IMR-90 (cell line): Measurements from ENCODE around the gene SLC8A1. TPM values are rescaled to one million over a fixed set of nuclear protein-coding genes. Genes with fewer than 3 reads are reported as not detected.

Experiments
- ATAC-seq: fragments of 200-7000 bp; cut with Tn5 transposase; 2 replicates; pipeline ENCODE4 v1.9.1; 2020; ENCODE audit warnings: low read depth, mild to moderate bottlenecking, moderate library complexity
- BruUV-seq: library from RNA; stranded (reverse); fragments of 400-500 nt; replicated peaks from 2 replicates; lab custom pipeline; 2021; lab: Mats Ljungman, UMichigan
- CTCF ChIA-PET: fragments of 300-600 bp; formaldehyde crosslinking; extraction: SDS; loops from one replicate; lab custom pipeline; 2021; ENCODE audit warnings: antibody characterized with exemption; lab: Yijun Ruan, JAX
- POLR2A ChIA-PET: fragments of 300-600 bp; sonication (Branson Sonifier 250); formaldehyde crosslinking; loops from one replicate; lab custom pipeline; 2022; ENCODE audit warnings: antibody characterized with exemption; ENCODE audit not compliant: unreplicated experiment; lab: Charles Lee
- DNase-seq: peaks from one replicate; pipeline ENCODE4 v3.0.0; 2013
- H2AFZ ChIP-seq: replicated peaks from 2 replicates; pipeline ENCODE3; 2013; ENCODE audit warnings: low read length, mild to moderate bottlenecking; ENCODE audit not compliant: poor library complexity
- H2AK5ac ChIP-seq: 2 replicates; pipeline ENCODE4 v1.6.1; 2013; ENCODE audit warnings: low read depth, low read length, inconsistent platforms
- H2AK9ac ChIP-seq: replicated peaks from 2 replicates; pipeline ENCODE3; 2013; ENCODE audit warnings: mild to moderate bottlenecking, low read depth, low read length, moderate library complexity; ENCODE audit not compliant: poor library complexity
- H2BK120ac ChIP-seq: 2 replicates; pipeline ENCODE4 v1.6.1; 2013; ENCODE audit warnings: low read depth, low read length, inconsistent platforms
- H2BK15ac ChIP-seq: 3 replicates; pipeline ENCODE4 v1.6.1; 2013; ENCODE audit warnings: low read depth, low read length, inconsistent platforms
- H2BK20ac ChIP-seq: 2 replicates; pipeline ENCODE4 v1.6.1; 2013; ENCODE audit warnings: low read depth, mild to moderate bottlenecking, inconsistent platforms, low read length, moderate library complexity
- H2BK5ac ChIP-seq: 2 replicates; pipeline ENCODE4 v1.6.1; 2013; ENCODE audit warnings: mild to moderate bottlenecking, low read depth, low read length, inconsistent platforms; ENCODE audit not compliant: poor library complexity, severe bottlenecking
- H3K14ac ChIP-seq: replicated peaks from 2 replicates; pipeline ENCODE4 v1.6.1; 2013; ENCODE audit warnings: low read depth, low read length, inconsistent platforms
- H3K18ac ChIP-seq: 2 replicates; pipeline ENCODE4 v1.6.1; 2013; ENCODE audit warnings: low read depth, low read length, control low read depth
- H3K23ac ChIP-seq: 2 replicates; pipeline ENCODE4 v1.6.1; 2013; ENCODE audit warnings: low read depth, low read length, inconsistent platforms
- H3K27ac ChIP-seq: 2 replicates; pipeline ENCODE4 v1.5.1; 2013; ENCODE audit warnings: mild to moderate bottlenecking, control low read depth, low read length; ENCODE audit not compliant: insufficient read depth
- H3K27me3 ChIP-seq: 2 replicates; pipeline ENCODE4 v1.6.1; 2013; ENCODE audit warnings: low read length; ENCODE audit not compliant: control insufficient read depth, insufficient read depth
- H3K36me3 ChIP-seq: 2 replicates; pipeline ENCODE4 v1.6.1; 2013; ENCODE audit warnings: low read length, mixed read lengths; ENCODE audit not compliant: control insufficient read depth, insufficient read depth
- H3K4ac ChIP-seq: 2 replicates; pipeline ENCODE4 v1.6.1; 2013; ENCODE audit warnings: low read depth, low read length, inconsistent platforms
- H3K4me1 ChIP-seq: 2 replicates; pipeline ENCODE4 v1.6.1; 2013; ENCODE audit warnings: low read length, mixed read lengths; ENCODE audit not compliant: control insufficient read depth, insufficient read depth
- H3K4me2 ChIP-seq: 2 replicates; pipeline ENCODE4 v1.6.1; 2013; ENCODE audit warnings: low read depth, mild to moderate bottlenecking, control low read depth, low read length, moderate library complexity
- H3K4me3 ChIP-seq: 2 replicates; pipeline ENCODE4 v1.5.1; 2013; ENCODE audit warnings: low read depth, mild to moderate bottlenecking, control low read depth, low read length, moderate library complexity; ENCODE audit not compliant: insufficient read depth
- H3K56ac ChIP-seq: 2 replicates; pipeline ENCODE4 v1.6.1; 2013; ENCODE audit warnings: low read length, inconsistent platforms; ENCODE audit not compliant: insufficient read depth; ENCODE audit errors: extremely low read depth
- H3K79me1 ChIP-seq, 2 experiments: 2 replicates each; pipeline ENCODE4 v1.6.1; 2013; ENCODE audit warnings: low read length in 2 of 2, inconsistent platforms in 1 of 2, low read depth in 1 of 2
- H3K9ac ChIP-seq: 2 replicates; pipeline ENCODE4 v1.6.1; 2013; ENCODE audit warnings: low read depth, low read length, control low read depth
- H3K9me1 ChIP-seq: 2 replicates; pipeline ENCODE4 v1.6.1; 2013; ENCODE audit warnings: low read length, inconsistent platforms; ENCODE audit not compliant: insufficient read depth
- H3K9me3 ChIP-seq: 2 replicates; pipeline ENCODE4 v1.6.1; 2013; ENCODE audit warnings: low read length; ENCODE audit not compliant: control insufficient read depth, insufficient read depth
- H4K20me1 ChIP-seq: 2 replicates; pipeline ENCODE4 v1.6.1; 2013; ENCODE audit warnings: low read length, inconsistent platforms; ENCODE audit not compliant: insufficient read depth
- H4K5ac ChIP-seq: 2 replicates; pipeline ENCODE4 v1.6.1; 2013; ENCODE audit warnings: mild to moderate bottlenecking, low read depth, low read length, control low read depth
- H4K8ac ChIP-seq, 2 experiments: 2 replicates each; pipeline ENCODE4 v1.6.1; 2013; ENCODE audit warnings: low read depth in 2 of 2, low read length in 2 of 2, control low read depth in 1 of 2, inconsistent platforms in 1 of 2
- H4K91ac ChIP-seq: 2 replicates; pipeline ENCODE4 v1.6.1; 2013; ENCODE audit warnings: low read depth, low read length, inconsistent platforms; ENCODE audit not compliant: insufficient read depth
- BHLHE40 ChIP-seq: fragments of 150-350 bp; IDR thresholded peaks from 2 replicates; pipeline ENCODE4 v1.6.1; 2016; ENCODE audit warnings: mild to moderate bottlenecking, low read depth, low read length
- CEBPB ChIP-seq: IDR thresholded peaks from 2 replicates; pipeline ENCODE4 v1.6.1; 2012; ENCODE audit warnings: low read depth, low read length, improper control_type of control experiment
- CHD1 ChIP-seq: IDR thresholded peaks from 2 replicates; pipeline ENCODE4 v1.6.1; 2012; ENCODE audit warnings: low read depth, low read length, improper control_type of control experiment
- CTCF ChIP-seq: conservative IDR thresholded peaks from 2 replicates; pipeline ENCODE4 v1.5.1; 2012; ENCODE audit warnings: mild to moderate bottlenecking, low read depth, low read length, improper control_type of control experiment
- ELK1 ChIP-seq: fragments of 150-350 bp; IDR thresholded peaks from 2 replicates; pipeline ENCODE4 v1.6.1; 2016; ENCODE audit warnings: low read depth, mild to moderate bottlenecking, low read length, moderate library complexity, borderline replicate concordance
- FOS ChIP-seq: fragments of 150-350 bp; IDR thresholded peaks from 2 replicates; pipeline ENCODE4 v1.6.1; 2016; ENCODE audit warnings: low read depth, low read length
- MAFK ChIP-seq: IDR thresholded peaks from 2 replicates; pipeline ENCODE4 v1.6.1; 2012; ENCODE audit warnings: low read depth, low read length, improper control_type of control experiment
- MAZ ChIP-seq: IDR thresholded peaks from 2 replicates; pipeline ENCODE4 v1.6.1; 2012; ENCODE audit warnings: low read depth, mild to moderate bottlenecking, low read length, improper control_type of control experiment, moderate library complexity, borderline replicate concordance
- MXI1 ChIP-seq: IDR thresholded peaks from 2 replicates; pipeline ENCODE4 v1.6.1; 2012; ENCODE audit warnings: low read depth, mild to moderate bottlenecking, low read length, moderate library complexity, borderline replicate concordance
- NFE2L2 ChIP-seq: fragments of 150-350 bp; IDR thresholded peaks from 2 replicates; pipeline ENCODE4 v1.6.1; 2016; ENCODE audit warnings: low read depth, mild to moderate bottlenecking, low read length
- POLR2A ChIP-seq: IDR thresholded peaks from 2 replicates; pipeline ENCODE4 v1.6.1; 2012; ENCODE audit warnings: mild to moderate bottlenecking, low read depth, low read length
- RAD21 ChIP-seq: IDR thresholded peaks from 2 replicates; pipeline ENCODE4 v1.6.1; 2012; ENCODE audit warnings: low read length, improper control_type of control experiment
- RCOR1 ChIP-seq: IDR thresholded peaks from 2 replicates; pipeline ENCODE4 v1.6.1; 2012; ENCODE audit warnings: mild to moderate bottlenecking, low read length, improper control_type of control experiment; ENCODE audit not compliant: insufficient replicate concordance
- RFX5 ChIP-seq: IDR thresholded peaks from 2 replicates; pipeline ENCODE4 v1.8.0; 2012; ENCODE audit warnings: low read depth, mild to moderate bottlenecking, low read length, moderate library complexity
- SMC3 ChIP-seq: fragments of 150-350 bp; IDR thresholded peaks from 2 replicates; pipeline ENCODE4 v1.6.1; 2016; ENCODE audit warnings: low read depth, mild to moderate bottlenecking, antibody characterized with exemption, low read length, moderate library complexity
- USF2 ChIP-seq: fragments of 150-350 bp; IDR thresholded peaks from 2 replicates; pipeline ENCODE4 v1.6.1; 2017; ENCODE audit warnings: mild to moderate bottlenecking, antibody characterized with exemption, low read length, low read depth
- WGBS, 2 experiments: methylation state at CpG; one replicate each; pipeline versions ENCODE4 v1.1.5 to v1.1.7; 2013; ENCODE audit warnings: missing lambda C conversion rate in 2 of 2; ENCODE audit not compliant: insufficient read length in 1 of 2; ENCODE audit errors: extremely low coverage in 2 of 2; 5-methylcytosine and 5-hydroxymethylcytosine counted together
- dilution Hi-C: fragments of 300-500 bp; cut with HindIII; formaldehyde crosslinking; loops from one replicate; pipeline ENCODE4 v1.14.3; 2018; ENCODE audit warnings: low sequenced_read_pairs; ENCODE audit not compliant: unreplicated experiment
- in situ Hi-C: fragments of 300-500 bp; cut with MboI; formaldehyde crosslinking; loops from 3 replicates; pipeline ENCODE4 v1.14.3; 2019; ENCODE audit warnings: low sequenced_read_pairs, inconsistent platforms, mixed read lengths
- intact Hi-C: fragments of 100-400 bp; cut with micrococcal nuclease; formaldehyde crosslinking; loops from 2 replicates; pipeline ENCODE4 v1.10.0; 2022
- polyA plus RNA-seq, 3 experiments: library from polyadenylated mRNA; depleted of rRNA; stranded (reverse); fragments of >200 nt; gene quantifications; 2 replicates each; pipeline ENCODE4 v1.2.3, GENCODE V29; 2012; ENCODE audit warnings: low replicate concordance in 1 of 3
- total RNA-seq: library from RNA; depleted of rRNA; stranded (reverse); fragments of >200 nt; gene quantifications from 2 replicates; pipeline ENCODE4 v1.2.3, GENCODE V29; 2012

Gene SLC8A1
- total and polyA plus RNA-seq, 2 of the 4 experiments (the other 2 are of a cell fraction): 7.7 to 57.0 TPM

GRCh38 chr2:40178971-40179370 lies 272.9 kb downstream of the SLC8A1 start:
- Histone ChIP-seq H4K8ac (no peak overlapping the region), H2BK20ac (no peak overlapping the region), H3K4me2 (no peak overlapping the region; the same call in 1 of the 2 replicates), H3K4me3 (no peak overlapping the region), H3K4me1 (peaks cover 6% of the 10 kb centered on the region; the same call in 1 of the 2 replicates), H4K5ac (no peak overlapping the region), H2BK120ac (no peak overlapping the region), H3K27ac (no peak overlapping the region), H3K79me1 (peaks cover 0 to 2% of the 10 kb centered on the region in 2 experiments; a peak in 2 of 4 replicates), H2BK15ac (no peak overlapping the region), H2AFZ (no peak overlapping the region), H4K91ac (no peak overlapping the region), H3K27me3 (no peaks in the 10 kb centered on the region), H4K20me1 (no peaks in the 10 kb centered on the region), H2BK5ac (no peak overlapping the region), H3K36me3 (peaks cover 6% of the 10 kb centered on the region), H3K9me1 (no peaks in the 10 kb centered on the region; the same call in 1 of the 2 replicates), H3K14ac (no peak overlapping the region), H3K56ac (no peak overlapping the region), H2AK5ac (no peak overlapping the region), H2AK9ac (no peak overlapping the region), H3K9ac (no peak overlapping the region), H3K18ac (no peak overlapping the region), H3K9me3 (no peaks in the 10 kb centered on the region), H3K23ac (no peak overlapping the region), H3K4ac (no peak overlapping the region)
- TF ChIP-seq POLR2A (no peak), SMC3 (no peak), CTCF (no peak), RCOR1 (peak; percentile 40), USF2 (no peak), CEBPB (peak; percentile 45; the same call in 1 of the 2 replicates), CHD1 (no peak), MAZ (no peak), RAD21 (no peak), MAFK (no peak), FOS (no peak), RFX5 (no peak), ELK1 (no peak), BHLHE40 (peak; percentile 70), MXI1 (no peak), NFE2L2 (no peak)
- ATAC-seq (no peak), DNase-seq (peak; percentile 52)
- intact Hi-C loops (no loop called here), dilution Hi-C loops (no loop called here), in situ Hi-C loops (no loop called here)
- CTCF ChIA-PET: interaction anchor here (0.6 kb wide), 1 partner anchor 1435 kb away, joined by 3 read pairs; no protein-coding TSS in a partner anchor
- BruUV-seq: no TSS peak
- POLR2A ChIA-PET: no interaction called here
- WGBS, 2 experiments: no CpG with 5 or more reads among the region's 3 CpGs
